GM18520 (cell line): ENCODE data around the gene PDIK1L.
A peak's percentile ranks its signal among the peaks of the same experiment; 100 is the strongest.

ENCODE experiments used
- ATAC-seq: cut with Tn5 transposase; IDR thresholded peaks from one replicate; pipeline ENCODE4 v1.9.1; 2021; ENCODE audit not compliant: unreplicated experiment

Gene PDIK1L

GRCh38 chr1:26111530-26112406 is at the start of gene PDIK1L:
Gene PDIK1L, plus strand, starts transcription at chr1:26111824. Its CDS starts 2,485 bp downstream, at chr1:26114309.
- ATAC-seq = peak; percentile 61

- ATAC-seq = no peak
Measured at GRCh38 chr1:26064553-26064952, 47.1 kb upstream of the PDIK1L start.

GRCh38 chr1:26066160-26066559 is 45.5 kb upstream of the PDIK1L start:
- ATAC-seq = no peak

GRCh38 chr1:26066857-26067256 is 44.8 kb upstream of the PDIK1L start:
- no peak for ATAC-seq

GRCh38 chr1:26067432-26067911 is 44.2 kb upstream of the PDIK1L start, which contains the start of gene TRIM63:
Gene TRIM63, minus strand, starts transcription at chr1:26067630. Its CDS starts 136 bp downstream, at chr1:26067494.
- ATAC-seq = no peak

- no peak for ATAC-seq
Measured at GRCh38 chr1:26069941-26070295, 41.7 kb upstream of the PDIK1L start.

GRCh38 chr1:26070296-26070962 is 41.2 kb upstream of the PDIK1L start:
- no peak for ATAC-seq

- no peak for ATAC-seq
Measured at GRCh38 chr1:26070963-26071342, 40.7 kb upstream of the PDIK1L start.

- no peak for ATAC-seq
Measured at GRCh38 chr1:26072305-26072704, 39.3 kb upstream of the PDIK1L start.

- no peak for ATAC-seq
Measured at GRCh38 chr1:26075421-26076144, 36.0 kb upstream of the PDIK1L start.

GRCh38 chr1:26077524-26077923 is 34.1 kb upstream of the PDIK1L start:
- no peak for ATAC-seq

GRCh38 chr1:26078286-26079177 is 33.1 kb upstream of the PDIK1L start:
- ATAC-seq = no peak

GRCh38 chr1:26079178-26079563 is 32.5 kb upstream of the PDIK1L start:
- ATAC-seq = no peak

GRCh38 chr1:26079960-26080814 is 31.4 kb upstream of the PDIK1L start:
- ATAC-seq = no peak

GRCh38 chr1:26081267-26082019 is 30.2 kb upstream of the PDIK1L start:
- no peak for ATAC-seq

GRCh38 chr1:26082020-26082350 is 29.6 kb upstream of the PDIK1L start:
- no peak for ATAC-seq

GRCh38 chr1:26083208-26083607 is 28.4 kb upstream of the PDIK1L start:
- ATAC-seq = no peak

- no peak for ATAC-seq
Measured at GRCh38 chr1:26084091-26084561, 27.5 kb upstream of the PDIK1L start.

- no peak for ATAC-seq
Measured at GRCh38 chr1:26084844-26085243, 26.8 kb upstream of the PDIK1L start.
